ENCODE measurements around the gene MGME1. TPM values are rescaled to one million over a fixed set of nuclear protein-coding genes. Genes with fewer than 3 reads are reported as not detected.
A peak's percentile ranks its signal among the peaks of the same experiment; 100 is the strongest.

The MGME1 gene
- total RNA-seq, 1 experiment from 2014 or later: 35.5 TPM

DNA sequence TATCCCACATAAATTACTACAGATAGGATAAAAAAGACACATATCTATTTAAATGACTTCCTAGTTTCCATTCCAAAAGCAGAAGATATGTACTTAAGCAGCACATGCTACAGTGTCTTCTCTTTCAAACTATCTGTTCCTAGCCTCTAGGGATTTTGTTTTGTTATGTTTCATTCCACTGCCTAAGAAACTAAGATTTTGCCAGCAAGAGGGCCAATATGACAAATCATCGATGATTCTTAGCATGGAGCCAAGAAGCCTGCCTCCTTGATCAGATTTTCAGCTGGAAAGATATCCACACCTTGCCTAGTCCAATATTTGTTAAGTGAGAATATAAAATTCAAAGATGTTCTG, 7.3 kb upstream of the MGME1 start:
- DNase-seq: no peak
- Histone ChIP-seq H3K4me3 (ENCODE audit: insufficient read depth, low read depth, low read length) (no peak overlapping the region), H3K27me3 (ENCODE audit: control insufficient read depth, insufficient read depth, low read length) (no peaks in the 10 kb centered on the region), H3K36me3 (replicated peaks; ENCODE audit: control insufficient read depth, insufficient read depth, low read length) (peaks cover 8% of the 10 kb centered on the region)

DNA sequence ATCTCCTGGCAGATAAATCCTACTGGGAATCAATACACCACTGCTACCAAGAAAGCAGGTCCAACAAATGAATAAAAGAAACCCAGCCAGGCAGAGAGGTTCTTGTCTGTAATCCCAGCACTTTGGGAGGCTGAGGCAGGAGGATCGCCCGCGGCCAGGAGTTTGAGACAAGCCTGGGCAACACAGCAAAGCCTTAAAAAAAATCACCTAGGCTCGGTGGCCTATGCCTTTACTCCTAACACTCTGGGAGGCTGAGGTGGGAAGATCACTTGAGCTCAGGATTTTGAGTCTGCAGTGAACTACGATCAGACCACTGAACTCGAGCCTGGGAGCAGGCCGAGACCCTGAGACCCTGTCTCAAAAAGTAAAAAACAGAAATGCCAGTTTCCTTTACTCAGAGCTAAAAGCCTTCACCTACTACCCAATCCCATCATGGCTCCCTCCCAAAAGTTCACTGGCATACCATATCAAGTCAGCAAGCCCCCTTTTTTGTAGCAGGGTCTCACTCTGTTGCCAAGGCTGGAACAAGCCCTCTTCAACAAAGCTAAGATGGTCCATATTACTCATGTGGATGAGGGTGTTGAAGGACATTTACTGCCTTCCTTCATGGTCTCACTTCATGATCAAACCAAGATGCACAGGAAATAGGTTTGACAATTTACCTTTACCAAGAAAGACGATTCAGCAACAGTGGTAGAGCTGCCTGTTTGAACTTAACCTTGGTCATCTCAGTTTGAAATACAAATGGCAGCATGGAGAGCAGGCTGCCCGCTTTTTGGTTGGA, 5.5 kb upstream of the MGME1 start:
- Histone ChIP-seq H3K27me3 (ENCODE audit: control insufficient read depth, insufficient read depth, low read length) (no peaks in the 10 kb centered on the region), H3K36me3 (replicated peaks; ENCODE audit: control insufficient read depth, insufficient read depth, low read length) (peaks cover 3% of the 10 kb centered on the region), H3K4me3 (ENCODE audit: insufficient read depth, low read depth, low read length) (no peak overlapping the region)
- DNase-seq: no peak

DNA sequence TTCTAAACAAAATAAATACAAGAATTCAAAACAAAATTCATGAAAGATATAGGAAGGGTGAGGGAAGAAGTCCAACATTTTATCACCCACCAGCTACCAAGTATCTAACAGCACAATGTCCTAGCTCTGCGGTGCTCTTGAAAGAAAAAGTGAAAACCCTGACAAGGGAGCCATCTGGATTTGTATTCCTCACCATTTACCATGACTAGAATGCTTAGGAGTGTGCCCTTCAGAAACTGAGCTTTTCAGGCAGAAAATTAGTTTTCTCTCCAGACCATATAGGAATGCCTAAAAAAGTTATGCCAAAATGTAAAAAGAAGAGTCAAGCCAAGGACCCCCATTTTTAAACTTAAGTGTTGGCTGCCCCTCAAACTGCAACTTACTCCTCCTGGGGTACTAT, 4.7 kb upstream of the MGME1 start:
- Histone ChIP-seq H3K27me3 (ENCODE audit: control insufficient read depth, insufficient read depth, low read length) (no peaks in the 10 kb centered on the region), H3K4me3 (ENCODE audit: insufficient read depth, low read depth, low read length) (no peak overlapping the region), H3K36me3 (replicated peaks; ENCODE audit: control insufficient read depth, insufficient read depth, low read length) (peaks cover 3% of the 10 kb centered on the region)
- no peak for DNase-seq

DNA sequence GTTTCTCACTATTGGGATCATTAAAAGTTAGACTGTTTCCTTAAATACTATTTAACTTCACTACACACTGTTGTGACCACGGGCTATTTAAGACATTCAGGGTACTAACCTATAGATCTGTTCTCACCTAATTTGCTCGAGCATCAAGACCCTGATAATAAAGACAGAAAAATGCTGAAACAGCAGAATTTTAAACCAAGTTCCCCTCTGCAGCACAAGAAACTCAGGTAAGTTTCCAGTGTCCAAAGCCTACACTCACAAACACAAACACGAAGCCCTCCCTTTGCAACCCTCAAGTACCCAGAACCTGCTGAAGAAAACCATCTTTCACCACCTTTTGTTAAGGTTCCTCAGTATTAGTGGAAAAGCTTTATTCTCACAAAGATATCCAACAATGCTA, 4.2 kb upstream of the MGME1 start:
- DNase-seq: no peak
- no peak overlapping the region for H3K4me3 ChIP-seq (ENCODE audit: insufficient read depth, low read depth, low read length)
- H3K36me3 ChIP-seq (replicated peaks; ENCODE audit: control insufficient read depth, insufficient read depth, low read length): peaks cover 3% of the 10 kb centered on the region
- H3K27me3 ChIP-seq (ENCODE audit: control insufficient read depth, insufficient read depth, low read length): no peaks in the 10 kb centered on the region

DNA sequence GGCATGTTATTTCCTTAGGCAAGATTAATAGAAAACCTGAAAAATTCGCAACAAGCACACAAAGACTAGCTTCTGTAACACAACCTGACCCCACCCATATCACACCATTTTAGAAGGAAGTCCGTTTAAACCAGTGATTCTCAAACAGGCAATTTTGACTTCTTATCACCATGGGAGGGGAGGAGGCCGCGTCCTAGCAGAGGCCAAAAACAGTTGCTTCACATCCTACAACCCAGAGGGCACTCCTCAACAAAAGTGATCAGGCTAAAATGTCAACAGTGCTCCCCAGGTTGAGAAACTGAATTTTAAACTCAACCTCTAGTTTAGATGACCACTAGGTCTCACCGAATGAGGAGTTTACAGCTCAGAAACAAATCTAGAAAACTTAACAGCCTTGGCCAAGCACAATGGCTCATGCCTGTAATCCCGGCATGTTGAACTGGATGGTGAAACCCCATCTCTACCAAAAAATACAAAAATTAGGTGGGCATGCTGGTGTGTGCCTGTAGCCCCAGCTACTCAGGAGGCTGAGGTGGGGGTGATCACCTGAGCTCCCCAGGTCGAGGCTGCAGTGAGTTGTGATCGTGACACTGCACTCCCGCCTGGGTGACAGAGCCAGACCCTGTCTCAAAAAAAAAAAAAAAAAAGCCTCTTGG, 3.6 kb upstream of the MGME1 start:
- no peak for DNase-seq
- Histone ChIP-seq H3K27me3 (ENCODE audit: control insufficient read depth, insufficient read depth, low read length) (no peaks in the 10 kb centered on the region), H3K4me3 (ENCODE audit: insufficient read depth, low read depth, low read length) (peak overlapping the region; percentile 10; the same call in 1 of the 2 replicates), H3K36me3 (replicated peaks; ENCODE audit: control insufficient read depth, insufficient read depth, low read length) (peaks cover 3% of the 10 kb centered on the region)

DNA sequence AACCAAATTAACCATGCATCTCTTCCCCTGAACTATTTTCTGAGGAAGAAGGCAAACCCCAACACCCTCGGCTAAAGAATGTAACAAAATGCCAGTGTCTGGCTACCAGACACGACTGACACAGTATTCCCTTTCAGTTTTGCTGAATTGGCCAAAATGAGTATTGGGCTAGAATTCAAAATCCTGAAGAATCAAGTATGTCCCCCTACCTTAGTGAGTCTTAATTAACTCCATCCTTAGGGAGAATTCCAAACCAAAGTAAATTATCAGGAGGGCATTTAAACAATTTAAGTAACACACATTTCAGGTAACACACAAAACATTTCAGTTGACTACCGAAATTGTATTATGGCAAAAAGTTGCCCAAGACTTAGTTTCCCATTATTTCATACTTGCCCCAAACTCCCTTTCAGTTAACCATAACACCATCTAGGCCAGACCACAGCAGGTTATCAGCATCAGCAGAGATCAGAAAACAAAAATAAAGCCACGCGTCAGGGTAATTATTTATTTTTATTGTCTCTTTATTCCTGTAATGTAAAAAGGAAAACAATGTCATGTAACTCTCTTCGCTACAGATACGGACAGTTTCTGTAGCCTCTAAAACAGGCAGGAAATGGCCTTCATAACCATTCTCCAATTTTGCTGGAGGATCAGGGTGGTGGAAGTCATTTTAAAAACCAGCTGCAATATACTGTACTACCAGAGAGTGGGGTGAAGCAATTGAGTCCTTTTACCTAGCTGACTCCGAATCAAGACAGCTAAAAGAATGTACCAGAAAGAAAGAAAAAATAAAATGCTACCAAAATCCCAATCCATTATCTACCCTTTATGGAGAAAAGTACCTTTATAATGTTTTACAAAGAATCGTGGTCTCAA, 2.1 kb upstream of the MGME1 start:
- DNase-seq: peak; percentile 27
- Histone ChIP-seq H3K36me3 (replicated peaks; ENCODE audit: control insufficient read depth, insufficient read depth, low read length) (peaks cover 3% of the 10 kb centered on the region), H3K27me3 (ENCODE audit: control insufficient read depth, insufficient read depth, low read length) (no peaks in the 10 kb centered on the region)

DNA sequence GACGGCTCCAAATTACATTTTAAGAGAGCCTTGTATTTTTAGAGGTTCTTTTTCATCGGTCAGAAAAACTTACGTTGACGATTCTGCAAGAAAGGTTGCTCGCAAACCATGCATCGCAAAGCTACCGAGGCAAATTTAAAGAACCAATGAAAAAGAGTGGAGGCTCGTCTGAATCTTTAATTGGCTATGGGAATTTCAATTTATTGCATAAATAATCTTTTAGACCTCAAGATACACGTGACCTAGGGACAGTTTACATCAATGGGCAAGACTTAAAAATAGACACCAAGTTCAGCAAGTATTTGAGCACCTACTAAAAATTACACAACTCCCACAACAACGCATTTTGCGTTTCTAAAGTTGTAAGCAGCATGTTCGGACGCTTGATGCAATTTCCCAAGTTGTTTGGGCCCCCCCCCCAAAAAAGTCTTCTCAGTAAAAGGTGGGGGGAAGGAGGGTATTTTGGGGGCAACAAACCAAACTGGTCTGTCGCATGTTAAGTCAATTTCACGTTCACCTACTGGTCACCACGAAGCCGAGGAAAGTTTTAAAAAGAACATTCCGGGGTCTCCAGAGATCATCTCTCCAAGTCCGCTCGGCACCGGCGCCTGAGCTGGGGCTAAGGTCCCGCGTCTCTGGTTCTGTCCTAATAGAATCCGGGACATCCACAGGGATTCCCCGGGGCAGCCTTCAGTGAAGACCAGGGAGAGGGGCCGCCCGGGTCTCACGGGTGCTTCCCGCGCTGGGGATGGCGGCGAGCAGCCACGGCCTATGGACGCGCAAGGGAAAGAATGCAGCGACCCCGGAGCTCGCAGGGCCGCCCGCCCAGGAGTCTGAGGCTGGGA, 1.1 kb upstream of the MGME1 start:
- peaks cover 3% of the 10 kb centered on the region for H3K36me3 ChIP-seq (replicated peaks; ENCODE audit: control insufficient read depth, insufficient read depth, low read length)
- H3K27me3 ChIP-seq (ENCODE audit: control insufficient read depth, insufficient read depth, low read length): no peaks in the 10 kb centered on the region
- H3K4me3 ChIP-seq (ENCODE audit: insufficient read depth, low read depth, low read length): peak overlapping the region; percentile 82
- DNase-seq: no peak

More for the DNA sequence above, 2.1 kb upstream of the MGME1 start:
- H3K4me3 ChIP-seq (ENCODE audit: insufficient read depth, low read depth, low read length): peak overlapping the region; percentile 82

DNA sequence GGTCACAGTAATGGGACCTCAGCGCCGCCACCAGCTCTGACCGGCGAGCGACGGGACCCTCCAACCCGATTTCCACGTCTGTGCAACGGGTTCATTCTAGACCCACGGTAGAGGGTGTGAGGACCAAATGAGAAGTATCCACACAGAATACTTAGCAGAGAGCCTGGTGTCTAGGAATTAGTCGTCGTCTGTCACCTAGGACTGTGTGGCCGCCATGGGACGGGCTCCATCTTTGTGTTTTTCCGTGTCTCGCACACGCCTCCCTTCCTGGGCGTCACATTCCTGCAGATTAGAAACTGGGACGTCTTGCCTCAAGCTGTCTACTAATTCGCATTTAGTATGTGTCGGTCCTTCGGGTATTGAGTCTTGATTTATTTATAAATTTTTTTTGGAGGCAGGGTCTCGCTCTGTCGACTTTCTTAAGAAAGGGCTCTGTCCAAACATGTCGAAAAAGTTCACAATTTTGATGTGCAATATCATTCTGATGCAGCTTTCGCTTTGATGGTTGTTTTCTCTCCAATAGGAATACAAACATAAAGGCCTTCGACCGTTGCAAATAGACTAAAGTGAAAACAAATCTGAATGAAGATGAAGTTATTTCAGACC, 563 bp downstream of the MGME1 start:
- DNase-seq: peak; percentile 50

DNA sequence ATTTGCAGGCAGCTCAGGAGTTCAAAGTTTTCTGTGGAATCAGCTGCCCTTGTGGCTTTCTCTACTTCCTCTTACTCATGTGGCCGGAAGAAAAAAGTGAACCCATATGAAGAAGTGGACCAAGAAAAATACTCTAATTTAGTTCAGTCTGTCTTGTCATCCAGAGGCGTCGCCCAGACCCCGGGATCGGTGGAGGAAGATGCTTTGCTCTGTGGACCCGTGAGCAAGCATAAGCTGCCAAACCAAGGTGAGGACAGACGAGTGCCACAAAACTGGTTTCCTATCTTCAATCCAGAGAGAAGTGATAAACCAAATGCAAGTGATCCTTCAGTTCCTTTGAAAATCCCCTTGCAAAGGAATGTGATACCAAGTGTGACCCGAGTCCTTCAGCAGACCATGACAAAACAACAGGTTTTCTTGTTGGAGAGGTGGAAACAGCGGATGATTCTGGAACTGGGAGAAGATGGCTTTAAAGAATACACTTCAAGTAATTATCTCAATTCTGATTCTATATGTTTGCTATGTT, 1.1 kb downstream of the MGME1 start:
- DNase-seq: peak; percentile 29
- peak overlapping the region; percentile 82 for H3K4me3 ChIP-seq (ENCODE audit: insufficient read depth, low read depth, low read length)
- no peaks in the 10 kb centered on the region for H3K27me3 ChIP-seq (ENCODE audit: control insufficient read depth, insufficient read depth, low read length)
- H3K36me3 ChIP-seq (replicated peaks; ENCODE audit: control insufficient read depth, insufficient read depth, low read length): no peaks in the 10 kb centered on the region

More for the DNA sequence above, 563 bp downstream of the MGME1 start:
- Histone ChIP-seq H3K36me3 (replicated peaks; ENCODE audit: control insufficient read depth, insufficient read depth, low read length) (no peaks in the 10 kb centered on the region), H3K27me3 (ENCODE audit: control insufficient read depth, insufficient read depth, low read length) (no peaks in the 10 kb centered on the region), H3K4me3 (ENCODE audit: insufficient read depth, low read depth, low read length) (peak overlapping the region; percentile 82)

DNA sequence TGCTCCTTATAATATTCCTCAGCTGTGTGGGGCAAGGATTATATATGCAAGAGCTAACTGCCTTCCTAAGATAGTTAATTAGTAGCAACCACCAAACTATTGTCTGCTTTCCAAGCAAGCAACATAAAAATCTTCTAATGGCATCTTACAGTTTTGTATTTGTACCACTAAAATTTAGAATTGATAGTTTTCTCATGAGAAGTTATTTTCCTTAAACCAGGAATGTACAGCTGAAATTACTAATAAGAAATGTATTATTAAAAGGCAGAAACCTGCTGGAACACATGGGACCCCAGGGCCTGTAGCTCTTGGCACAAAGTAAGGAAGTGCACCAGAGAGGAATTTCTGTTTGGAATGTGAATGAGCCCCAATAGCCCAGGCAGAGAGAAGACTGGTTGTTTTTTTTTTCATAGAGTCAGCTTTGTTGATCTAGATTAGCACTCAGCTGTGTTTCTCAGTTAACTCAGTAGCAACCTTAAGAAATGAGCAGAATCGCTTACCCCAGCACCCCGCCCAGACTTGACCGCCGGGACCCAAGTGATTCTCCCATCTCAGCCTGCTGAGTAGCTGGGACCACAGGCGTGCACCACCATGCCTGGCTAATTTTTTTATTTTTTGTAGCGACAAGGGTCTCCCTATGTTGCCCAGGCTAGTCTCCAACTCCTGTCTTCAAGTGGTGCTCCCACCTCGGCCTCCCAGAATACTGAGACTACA, 2.6 kb downstream of the MGME1 start:
- Histone ChIP-seq H3K27me3 (ENCODE audit: control insufficient read depth, insufficient read depth, low read length) (no peaks in the 10 kb centered on the region), H3K4me3 (ENCODE audit: insufficient read depth, low read depth, low read length) (peak overlapping the region; percentile 82), H3K36me3 (replicated peaks; ENCODE audit: control insufficient read depth, insufficient read depth, low read length) (peaks cover 4% of the 10 kb centered on the region)
- peak; percentile 54 for DNase-seq

DNA sequence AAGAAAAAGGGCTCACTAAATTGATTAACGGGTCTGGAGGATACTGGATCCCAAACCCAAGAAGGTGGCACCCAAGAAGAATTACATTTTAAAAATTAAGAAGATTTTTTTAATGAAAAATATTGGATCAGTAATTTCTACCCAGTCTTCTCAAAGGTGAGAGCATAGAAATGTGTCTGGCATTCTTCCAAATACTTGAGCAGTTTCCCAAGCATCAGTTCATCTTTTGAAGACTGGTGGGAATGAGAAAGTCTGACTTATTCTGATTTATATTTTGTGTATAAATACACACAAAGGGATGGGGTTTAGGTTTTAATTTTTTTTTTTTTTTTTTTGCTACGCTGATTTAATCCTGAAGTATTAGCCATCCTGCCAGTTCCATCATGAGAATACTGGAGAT, 3.3 kb downstream of the MGME1 start:
- Histone ChIP-seq H3K36me3 (replicated peaks; ENCODE audit: control insufficient read depth, insufficient read depth, low read length) (peaks cover 4% of the 10 kb centered on the region), H3K4me3 (ENCODE audit: insufficient read depth, low read depth, low read length) (peak overlapping the region; percentile 82; the same call in 1 of the 2 replicates), H3K27me3 (ENCODE audit: control insufficient read depth, insufficient read depth, low read length) (no peaks in the 10 kb centered on the region)
- no peak for DNase-seq

DNA sequence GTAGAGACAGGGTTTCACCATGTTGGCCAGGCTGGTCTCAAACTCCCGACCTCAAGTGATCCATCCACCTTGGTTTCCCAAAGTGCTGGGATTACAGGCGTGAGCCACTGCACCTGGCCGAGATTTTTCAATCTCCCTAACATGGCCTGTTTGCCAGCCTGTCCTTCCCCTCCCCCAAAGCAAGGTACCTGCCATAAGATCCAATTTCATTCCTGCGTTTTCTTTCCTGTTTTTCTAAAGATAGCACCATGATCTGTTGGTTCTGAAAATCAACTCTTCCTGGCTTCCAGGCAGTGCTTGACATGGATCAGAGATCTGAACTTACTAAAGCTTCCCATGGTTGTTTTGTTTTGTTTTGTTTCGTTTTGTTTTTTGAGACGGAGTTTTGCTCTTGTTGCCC, 7.5 kb downstream of the MGME1 start:
- Histone ChIP-seq H3K27me3 (ENCODE audit: control insufficient read depth, insufficient read depth, low read length) (no peaks in the 10 kb centered on the region), H3K4me3 (ENCODE audit: insufficient read depth, low read depth, low read length) (no peak overlapping the region), H3K36me3 (replicated peaks; ENCODE audit: control insufficient read depth, insufficient read depth, low read length) (peaks cover 5% of the 10 kb centered on the region)
- DNase-seq: no peak

DNA sequence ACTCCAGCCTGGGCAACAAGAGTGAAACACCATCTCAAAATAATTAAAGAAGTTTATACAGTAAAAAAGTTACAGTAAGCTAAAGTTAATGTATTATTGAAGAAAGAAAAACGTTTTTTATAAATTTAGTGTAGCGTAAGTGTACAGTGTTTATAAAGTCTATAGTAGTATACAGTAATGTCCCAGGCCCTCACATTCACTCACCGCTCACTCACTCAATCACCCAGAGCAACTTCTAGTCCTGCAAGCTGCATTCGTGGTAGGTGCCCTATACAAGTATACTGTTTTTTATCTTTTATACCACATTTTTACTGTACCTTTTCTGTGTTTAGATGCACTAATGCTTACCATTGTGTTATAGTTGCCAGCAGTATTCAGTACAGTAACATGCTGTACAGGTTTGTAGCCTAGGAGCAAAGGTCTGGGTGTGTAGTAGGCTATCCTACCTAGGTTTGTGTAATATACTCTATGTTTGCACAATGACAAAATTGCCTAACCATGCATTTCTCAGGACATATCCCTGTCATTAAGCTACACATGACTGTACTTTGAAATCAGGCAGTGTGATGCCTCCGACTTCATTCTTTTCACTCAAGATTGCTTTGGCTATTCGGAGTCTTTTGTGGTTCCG, 16.7 kb downstream of the MGME1 start:
- H3K4me3 ChIP-seq (ENCODE audit: insufficient read depth, low read depth, low read length): no peak overlapping the region
- peaks cover 15% of the 10 kb centered on the region for H3K36me3 ChIP-seq (replicated peaks; ENCODE audit: control insufficient read depth, insufficient read depth, low read length)
- H3K27me3 ChIP-seq (ENCODE audit: control insufficient read depth, insufficient read depth, low read length): no peaks in the 10 kb centered on the region
- no peak for DNase-seq
